SK-N-DZ (cell line): ENCODE measurements around the gene ARID3B.
"Not testable (repeated sequence)": the region's sequence is repeated elsewhere in the genome, so short reads cannot be mapped to it uniquely, and the experiment has no call there.

Experiments
- DNase-seq: peaks from one replicate; pipeline ENCODE4 v3.0.0-alpha.2; 2015; ENCODE audit warnings: low spot score

ARID3B gene

DNA sequence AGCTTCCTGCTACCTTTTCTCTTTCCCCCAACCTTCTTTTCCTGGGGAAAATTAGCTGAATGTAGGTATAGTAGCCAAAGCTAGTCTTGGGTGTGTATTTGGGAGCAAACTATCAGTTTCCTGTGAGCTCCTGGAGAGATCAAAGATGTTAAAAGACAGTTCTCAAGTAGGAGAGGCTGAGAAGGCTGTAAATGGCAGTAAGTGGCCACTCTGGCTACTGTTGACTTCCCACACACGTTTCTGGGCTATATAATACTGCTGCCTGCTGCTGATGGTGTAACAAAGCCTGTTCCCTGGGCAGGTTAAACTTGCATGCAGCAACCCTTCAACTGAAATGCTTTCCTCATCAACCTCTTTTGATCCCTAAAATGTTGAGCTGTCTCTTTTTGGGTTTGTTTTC, 27.6 kb downstream of the ARID3B start:
- DNase-seq = no peak

DNA sequence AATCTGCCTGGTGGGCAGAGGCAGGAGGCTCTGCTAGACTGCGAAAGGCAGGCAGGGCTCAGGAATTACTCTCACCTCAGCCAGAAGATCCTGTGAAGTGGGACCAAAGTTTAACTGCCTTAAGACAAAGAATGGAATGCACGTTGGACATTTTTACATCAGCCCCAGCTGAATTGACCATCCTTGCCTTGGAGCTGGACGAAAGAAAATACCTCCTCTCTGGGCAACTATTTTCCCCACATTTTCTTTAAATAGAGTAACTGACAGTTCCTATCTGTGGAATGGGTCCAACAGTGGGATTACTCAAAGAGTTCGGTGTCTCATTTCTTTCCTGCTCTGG, 28.7 kb downstream of the ARID3B start:
- no peak for DNase-seq

GRCh38 chr15:74571191-74571590, 30.2 kb downstream of the ARID3B start:
- DNase-seq = no peak

DNA sequence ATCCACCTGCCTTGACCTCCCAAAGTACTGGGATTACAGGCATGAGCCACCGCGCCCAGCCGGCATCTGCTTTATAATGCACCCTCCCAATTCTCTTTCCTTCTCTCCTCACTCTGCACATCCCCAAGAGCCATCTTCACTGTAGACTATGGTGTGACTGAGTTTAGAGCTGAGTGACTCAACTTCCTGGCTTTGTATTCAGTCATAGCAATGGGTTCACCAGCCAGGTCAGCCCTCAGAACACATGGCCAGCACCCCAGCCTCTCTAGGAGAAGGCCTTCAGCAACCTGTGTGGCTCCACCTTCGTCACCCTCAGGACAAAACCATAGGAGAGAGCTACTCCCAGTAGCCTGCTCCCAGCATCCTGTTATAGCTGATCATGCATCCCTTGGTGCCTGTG, 33.0 kb downstream of the ARID3B start:
- DNase-seq = no peak

DNA sequence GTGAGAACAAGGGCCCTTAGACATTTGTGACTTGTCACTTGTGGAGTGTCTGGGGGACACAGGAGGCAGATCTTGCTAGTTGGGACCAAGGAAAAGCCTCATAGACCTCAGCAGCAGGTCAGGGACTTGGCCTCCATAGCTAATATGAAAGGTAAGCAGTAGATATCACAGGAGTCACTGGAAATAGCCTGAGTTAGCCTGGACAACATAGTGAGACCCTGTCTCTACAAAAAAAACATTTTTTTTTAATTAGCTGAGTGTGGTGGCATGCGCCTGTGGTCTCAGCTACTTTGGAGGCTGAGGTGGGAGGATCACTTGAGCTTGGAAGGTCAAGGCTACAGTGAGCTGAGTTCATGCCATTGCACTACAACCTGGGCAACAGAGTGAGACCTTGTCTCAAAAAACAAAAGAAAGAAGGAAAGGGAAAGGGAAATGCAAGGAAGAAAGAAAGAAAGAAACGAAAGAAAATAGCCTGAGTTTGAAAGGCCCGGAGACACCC, 37.5 kb downstream of the ARID3B start:
- no peak for DNase-seq

DNA sequence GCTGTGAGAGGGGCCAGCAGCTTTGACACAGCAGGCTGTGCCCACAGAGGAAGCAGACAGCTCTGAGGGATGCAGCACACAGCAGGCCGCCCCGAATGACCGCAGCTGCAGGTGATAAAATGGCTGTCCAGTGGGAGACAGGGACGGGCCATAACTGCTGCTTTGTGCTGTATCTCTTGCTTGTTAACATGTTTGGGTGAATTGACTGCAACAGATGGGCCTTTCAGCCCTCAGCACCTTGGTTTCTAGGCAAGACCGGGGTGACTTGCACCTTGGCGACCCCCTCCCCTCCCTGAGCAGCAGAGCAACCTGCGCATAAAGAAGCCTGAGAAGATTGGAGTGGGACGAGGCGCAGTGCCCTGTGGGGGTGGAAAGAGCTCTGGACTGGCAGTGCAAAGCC, 38.0 kb downstream of the ARID3B start:
- DNase-seq = no peak

DNA sequence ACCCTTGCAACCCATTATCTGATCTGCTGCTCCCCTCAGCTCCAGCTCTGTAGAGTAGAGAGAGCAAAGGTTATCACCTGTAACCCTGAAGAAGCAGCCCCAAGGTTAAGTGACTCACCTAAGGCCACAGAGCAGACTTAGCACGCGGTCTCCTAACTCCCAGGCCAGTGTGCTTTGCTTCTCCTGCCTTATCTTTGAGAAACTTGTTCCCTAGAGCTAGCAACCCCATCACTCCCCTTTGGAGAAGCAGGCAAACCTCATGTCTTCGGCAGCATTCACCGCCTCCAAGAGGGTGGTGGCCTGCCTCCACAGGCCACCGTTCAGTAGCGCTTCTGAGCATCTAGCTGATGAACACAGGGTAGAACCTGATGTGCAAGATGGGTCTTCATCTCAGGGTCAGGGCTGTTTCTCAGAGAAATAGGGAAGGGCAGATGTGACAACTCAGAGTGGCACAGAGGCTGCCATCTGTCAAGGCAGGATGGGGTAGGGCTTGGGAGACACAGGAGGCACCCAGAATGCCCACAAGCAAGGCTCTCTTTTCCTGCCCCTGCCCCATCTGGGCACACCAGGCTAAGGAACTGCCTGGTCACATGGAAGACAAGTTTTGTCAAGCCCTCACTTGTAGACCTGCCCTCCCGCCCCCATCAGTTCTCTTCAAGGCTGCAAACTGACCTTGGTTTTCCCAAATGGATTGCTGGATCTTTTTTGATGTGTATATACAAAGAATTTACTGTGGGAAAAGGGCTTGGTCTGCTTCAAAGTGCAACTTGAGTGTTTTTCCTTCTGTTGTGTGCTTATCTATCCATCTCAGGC, 39.7 kb downstream of the ARID3B start:
- no peak for DNase-seq

GRCh38 chr15:74584204-74584603, 43.2 kb downstream of the ARID3B start:
- DNase-seq = no peak

DNA sequence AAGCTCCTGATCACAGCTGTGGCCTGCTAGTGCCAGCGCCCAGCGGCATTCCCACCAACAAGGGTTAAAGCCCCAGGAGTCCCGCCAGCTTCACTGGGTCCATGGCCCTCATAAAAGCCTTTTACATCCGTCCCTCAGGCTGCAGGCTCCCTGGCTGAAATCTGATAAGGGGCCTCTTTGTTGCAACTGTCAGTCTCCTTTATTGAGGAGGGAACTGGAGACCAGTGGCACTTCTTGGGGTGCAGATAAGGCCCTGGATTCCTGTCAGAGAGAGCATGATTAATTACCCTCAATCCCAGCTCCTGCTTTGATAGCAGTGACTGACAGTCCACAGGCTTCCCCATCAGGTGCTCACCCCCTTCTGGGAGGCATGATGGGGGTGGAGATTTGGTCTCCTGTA, 43.8 kb downstream of the ARID3B start:
- DNase-seq = peak; percentile 88

DNA sequence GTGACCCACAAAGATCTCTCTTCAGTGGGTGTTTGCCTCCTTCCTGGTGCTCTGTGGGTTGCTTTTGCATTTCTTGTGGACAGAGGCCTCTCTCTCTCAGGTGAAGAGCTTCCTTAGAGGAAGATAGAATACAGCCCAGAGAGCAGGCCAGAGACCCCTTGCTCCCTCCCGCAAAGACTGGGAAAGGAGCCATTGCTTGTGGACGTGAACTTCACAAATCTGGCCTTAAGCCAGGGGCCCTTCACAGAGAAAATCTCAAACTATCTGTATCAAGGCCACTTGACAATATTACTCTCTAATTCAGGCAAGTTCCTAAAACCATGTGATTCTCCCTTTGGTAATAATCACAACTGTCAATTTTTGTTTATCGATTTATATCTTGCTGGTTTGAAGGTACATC, 44.2 kb downstream of the ARID3B start:
- no peak for DNase-seq

GRCh38 chr15:74585857-74586256, 44.8 kb downstream of the ARID3B start:
- DNase-seq = peak; percentile 50

- no peak for DNase-seq
These were observed 48.8 kb downstream of the ARID3B start for GRCh38 chr15:74589826-74590225.

- no peak for DNase-seq
These were observed 51.2 kb downstream of the ARID3B start for GRCh38 chr15:74592222-74592621.

DNA sequence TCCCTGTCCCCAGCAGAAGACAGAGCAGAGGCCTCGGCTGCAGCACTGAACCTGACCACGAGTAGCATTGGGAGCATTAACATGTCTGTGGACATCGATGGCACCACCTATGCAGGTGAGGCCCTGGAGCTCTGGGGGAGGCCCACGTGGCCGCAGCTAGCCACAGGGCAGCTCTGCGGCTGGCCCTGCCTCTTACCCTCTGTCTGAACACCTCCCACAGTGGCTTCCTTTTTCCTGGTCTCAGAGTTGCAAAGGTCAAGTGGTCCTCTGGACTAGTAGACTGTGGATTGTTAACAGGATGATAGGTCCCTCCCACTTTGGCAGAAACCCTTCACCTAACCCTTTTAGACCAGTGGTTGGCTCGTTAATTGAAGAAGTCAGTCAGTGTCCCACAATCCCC, 52.1 kb downstream of the ARID3B start:
- no peak for DNase-seq

- DNase-seq = no peak
These were observed 53.4 kb downstream of the ARID3B start for GRCh38 chr15:74594455-74594854.

GRCh38 chr15:74595271-74595670, 54.3 kb downstream of the ARID3B start:
- no peak for DNase-seq

DNA sequence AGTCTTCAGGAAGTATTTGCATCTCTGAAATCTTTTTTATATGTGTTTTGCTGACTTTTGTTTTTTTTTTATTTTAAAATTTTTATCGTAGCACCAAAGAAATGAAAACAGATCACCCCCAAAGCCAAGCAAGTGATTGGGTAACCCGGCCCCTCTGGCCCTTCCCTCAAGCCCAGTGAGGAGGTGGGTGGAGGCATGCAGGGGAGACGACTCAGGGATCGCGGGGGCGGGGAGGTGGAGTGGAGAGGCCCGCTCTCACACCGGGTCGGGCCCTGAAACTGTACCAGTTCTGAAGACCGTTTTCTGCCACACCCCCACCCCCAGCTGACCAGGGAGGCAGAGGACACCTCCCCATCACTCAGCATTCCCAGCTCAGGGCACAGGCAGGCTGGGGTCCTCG, 55.7 kb downstream of the ARID3B start:
- DNase-seq = not testable (repeated sequence)

GRCh38 chr15:74597146-74597705, 56.2 kb downstream of the ARID3B start:
- not testable (repeated sequence) for DNase-seq

GRCh38 chr15:74598126-74598842, 57.3 kb downstream of the ARID3B start:
- peak; percentile 88 for DNase-seq

DNA sequence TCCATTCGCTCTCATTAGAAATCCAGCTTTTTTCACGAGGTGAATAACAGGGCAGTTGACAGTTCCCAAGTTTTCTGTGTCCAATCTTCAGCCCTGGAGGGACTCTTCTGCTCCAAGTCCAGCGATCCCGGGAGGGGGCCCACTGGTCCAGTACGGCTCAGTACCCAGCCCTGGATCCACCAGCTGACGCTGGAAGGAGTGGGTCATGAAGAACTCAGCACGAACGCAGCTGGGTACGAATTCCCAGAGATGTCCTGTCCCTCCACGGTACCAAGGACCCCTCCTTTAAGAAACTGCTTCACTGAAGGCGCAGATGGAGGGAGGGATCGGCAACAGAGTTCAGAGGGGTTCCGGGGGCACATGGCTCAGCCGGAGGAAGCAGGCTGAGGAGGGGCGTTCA, 58.1 kb downstream of the ARID3B start:
- DNase-seq = no peak

GRCh38 chr15:74603026-74603788, 62.2 kb downstream of the ARID3B start:
- DNase-seq = no peak
